ENCODE results near the gene ZNF433.
"Not testable (repeated sequence)": the region's sequence is repeated elsewhere in the genome, so short reads cannot be mapped to it uniquely, and the experiment has no call there.

ZNF433 gene

DNA sequence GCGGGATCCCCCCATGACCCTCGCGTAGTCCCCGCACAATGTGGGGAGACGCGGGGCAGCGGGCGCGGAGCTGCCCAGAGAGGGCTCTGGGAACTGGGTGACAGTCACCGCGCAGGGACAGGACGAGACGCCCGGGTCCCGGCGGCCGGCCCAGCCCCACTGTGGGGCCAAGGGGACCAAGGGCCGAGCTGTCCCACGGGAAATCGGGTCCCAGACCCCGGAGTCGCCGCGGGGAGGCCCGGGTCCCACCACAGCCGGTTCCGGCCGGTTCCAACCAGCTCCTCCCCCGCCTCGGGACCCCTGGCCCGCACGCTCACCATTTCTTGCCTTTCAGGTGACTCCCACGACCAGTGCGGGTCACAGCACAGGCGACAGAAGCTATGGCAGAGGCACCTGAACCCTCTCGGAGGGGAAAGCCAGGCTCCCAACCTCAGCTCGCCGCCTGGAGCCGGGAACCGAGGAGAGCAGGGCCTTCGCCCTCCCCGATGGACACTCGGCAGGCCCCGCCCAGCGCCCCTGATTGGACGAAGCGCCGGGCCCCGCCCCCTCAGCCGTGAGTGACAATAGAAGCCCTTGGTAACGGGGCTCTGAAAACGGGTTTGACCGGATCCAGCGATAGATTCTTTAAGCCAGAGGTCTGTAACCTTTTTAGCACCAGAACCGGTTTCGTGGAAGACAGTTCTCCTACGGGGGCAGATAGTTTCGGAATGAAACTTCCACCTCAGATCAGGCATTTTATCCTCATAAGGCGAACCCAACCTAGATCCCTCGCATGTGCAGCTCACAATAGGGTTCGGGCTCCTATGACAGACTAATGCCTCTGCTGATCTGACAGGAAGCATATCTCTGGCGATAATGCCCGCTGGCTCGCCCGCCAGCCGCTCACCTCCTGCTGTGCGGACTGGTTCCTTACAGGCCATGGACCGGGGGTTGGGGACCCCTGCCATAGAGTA, at the start of gene ZNF433:
TSS of gene ZNF433 (minus strand) at position 460 of the 953 bp plus-strand sequence. CDS start at position 320, 140 bp downstream.
- peak; percentile 88 for DNase-seq (ENCODE audit: low read depth)

DNA sequence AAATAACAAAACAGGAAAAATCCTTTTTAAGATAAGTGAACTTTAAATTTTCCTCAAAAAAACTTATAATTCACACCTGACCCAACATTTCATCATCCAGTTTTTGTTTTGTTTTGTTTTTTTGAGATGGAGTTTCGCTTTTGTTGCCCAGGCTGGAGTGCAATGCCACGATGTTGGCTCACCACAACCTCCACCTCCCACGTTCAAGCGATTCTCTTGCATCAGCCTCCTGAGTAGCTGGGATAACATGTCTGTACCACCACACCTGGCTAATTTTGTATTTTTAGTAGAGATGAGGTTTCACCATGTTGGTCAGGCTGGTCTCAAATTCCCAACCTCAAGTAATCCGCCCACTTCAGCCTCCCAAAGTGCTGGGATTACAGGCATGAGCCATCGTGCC, 47.9 kb upstream of the ZNF433 start:
- not testable (repeated sequence) for DNase-seq (ENCODE audit: low read depth)

DNA sequence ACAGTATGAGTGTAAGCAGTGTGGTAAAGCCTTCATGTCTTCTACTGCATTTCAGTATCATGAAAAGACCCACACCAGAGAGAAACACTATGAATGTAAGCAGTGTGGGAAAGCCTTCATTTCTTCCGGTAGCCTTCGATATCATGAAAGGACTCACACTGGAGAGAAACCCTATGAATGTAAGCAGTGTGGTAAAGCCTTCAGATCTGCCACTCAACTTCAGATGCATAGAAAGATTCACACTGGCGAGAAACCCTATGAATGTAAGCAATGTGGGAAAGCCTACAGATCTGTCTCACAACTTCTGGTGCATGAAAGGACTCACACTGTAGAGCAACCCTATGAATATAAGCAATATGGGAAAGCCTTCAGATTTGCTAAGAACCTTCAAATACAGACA, 41.9 kb upstream of the ZNF433 start:
- DNase-seq (ENCODE audit: low read depth): no peak

DNA sequence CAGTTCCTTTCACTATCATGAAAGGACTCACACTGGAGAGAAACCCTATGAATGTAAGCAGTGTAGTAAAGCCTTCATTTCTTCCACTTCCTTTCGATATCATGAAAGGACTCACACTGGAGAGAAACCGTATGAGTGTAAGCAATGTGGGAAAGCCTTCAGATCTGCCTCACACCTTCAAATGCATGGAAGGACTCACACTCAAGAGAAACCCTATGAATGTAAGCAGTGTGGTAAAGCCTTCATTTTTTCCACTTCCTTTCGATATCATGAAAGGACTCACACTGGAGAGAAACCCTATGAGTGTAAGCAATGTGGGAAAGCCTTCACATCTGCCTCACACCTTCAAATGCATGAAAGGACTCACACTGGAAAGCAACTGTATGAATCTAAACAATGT, 40.9 kb upstream of the ZNF433 start:
- DNase-seq (ENCODE audit: low read depth): not testable (repeated sequence)

DNA sequence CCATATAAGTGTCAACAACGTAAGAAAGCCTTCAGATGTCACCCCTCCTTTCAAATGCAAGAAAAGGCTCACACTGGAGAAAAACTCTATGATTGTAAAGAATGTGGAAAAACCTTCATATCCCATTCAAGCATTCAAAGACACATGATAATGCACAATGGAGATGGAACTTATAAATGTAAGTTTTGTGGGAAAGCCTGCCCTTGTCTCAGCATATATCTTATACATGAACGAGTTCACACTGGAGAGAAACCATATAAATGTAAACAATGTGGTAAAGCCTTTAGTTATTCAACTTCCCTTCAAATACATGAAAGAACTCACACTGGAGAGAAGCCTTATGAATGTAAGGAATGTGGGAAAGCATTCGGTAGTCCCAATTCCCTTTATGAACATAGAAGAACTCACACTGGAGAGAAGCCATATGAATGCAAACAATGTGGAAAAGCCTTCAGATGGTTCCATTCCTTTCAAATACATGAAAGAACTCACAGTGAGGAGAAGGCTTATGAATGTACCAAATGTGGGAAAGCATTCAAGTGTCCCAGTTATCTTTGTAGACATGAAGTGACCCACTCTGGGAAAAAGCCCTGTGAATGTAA, 40.2 kb upstream of the ZNF433 start:
- no peak for DNase-seq (ENCODE audit: low read depth)

DNA sequence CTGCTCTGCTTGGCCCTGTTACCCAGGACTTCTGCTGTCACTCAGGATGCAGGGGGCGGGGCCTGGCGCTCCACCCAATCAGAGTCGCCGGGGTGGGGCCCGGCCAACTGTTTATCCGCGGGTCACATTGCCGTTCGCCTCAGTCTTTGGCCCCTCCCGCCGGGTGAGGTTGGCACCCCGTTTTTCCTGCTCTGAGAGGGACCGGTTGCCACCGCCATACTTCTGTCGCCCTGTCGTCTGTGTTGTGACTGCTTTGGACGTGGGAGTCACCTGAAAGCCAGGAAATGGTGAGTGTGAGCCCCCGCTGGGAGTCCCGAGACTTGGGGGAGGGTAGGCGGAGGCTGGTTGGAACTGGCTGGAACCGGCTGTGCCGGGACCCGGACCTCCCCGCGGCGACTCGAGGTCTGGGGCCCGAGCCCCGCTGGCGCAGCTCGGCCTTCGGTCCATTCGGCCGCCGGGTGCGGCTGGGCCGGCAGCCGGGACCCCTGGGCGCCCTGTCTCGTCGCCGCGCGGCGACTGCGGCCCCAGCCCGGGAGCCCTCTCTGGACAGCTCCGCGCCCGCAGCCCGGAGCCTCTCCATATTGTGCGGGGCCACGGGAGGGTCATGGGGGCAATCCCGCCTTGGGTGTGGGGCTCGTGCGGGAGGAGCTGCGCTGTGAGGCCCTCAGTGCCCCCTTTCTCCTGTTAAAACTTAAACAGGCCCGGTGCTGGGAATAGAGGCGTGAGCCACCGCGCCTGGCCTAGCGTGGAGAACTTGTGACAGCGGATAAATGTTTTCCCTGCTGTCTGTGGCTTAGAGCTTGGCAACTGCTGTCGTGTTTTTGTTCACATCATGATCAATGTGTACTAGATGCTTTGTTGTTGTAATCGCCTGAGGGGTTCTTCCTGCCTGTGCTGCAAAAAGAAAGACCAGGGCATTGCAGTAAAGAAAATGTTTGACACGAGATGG, 29.4 kb upstream of the ZNF433 start, which contains the start of gene ZNF844:
TSS of gene ZNF844 (plus strand) at position 142 of the 949 bp plus-strand sequence. CDS start at position 285, 143 bp downstream.
- peak; percentile 90 for DNase-seq (ENCODE audit: low read depth)

DNA sequence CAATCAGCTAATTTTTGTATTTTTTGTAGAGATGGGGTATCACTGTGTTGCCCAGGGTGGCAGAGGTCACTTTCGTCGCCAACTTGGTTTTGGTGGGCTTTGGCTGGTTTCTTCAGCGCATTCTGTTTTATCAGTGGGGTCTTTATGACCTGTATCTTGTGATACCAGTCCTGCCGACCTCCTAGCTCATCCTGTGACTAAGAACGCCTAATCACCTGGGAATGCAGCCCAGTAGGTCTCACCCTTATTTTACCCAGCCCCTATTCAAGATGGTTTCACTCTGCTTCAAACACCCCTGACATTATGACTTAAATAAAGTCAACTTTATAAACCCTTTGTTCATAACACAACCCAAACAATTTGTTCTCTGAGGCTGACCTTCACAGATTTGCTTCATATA, 20.3 kb upstream of the ZNF433 start:
- DNase-seq (ENCODE audit: low read depth): no peak

DNA sequence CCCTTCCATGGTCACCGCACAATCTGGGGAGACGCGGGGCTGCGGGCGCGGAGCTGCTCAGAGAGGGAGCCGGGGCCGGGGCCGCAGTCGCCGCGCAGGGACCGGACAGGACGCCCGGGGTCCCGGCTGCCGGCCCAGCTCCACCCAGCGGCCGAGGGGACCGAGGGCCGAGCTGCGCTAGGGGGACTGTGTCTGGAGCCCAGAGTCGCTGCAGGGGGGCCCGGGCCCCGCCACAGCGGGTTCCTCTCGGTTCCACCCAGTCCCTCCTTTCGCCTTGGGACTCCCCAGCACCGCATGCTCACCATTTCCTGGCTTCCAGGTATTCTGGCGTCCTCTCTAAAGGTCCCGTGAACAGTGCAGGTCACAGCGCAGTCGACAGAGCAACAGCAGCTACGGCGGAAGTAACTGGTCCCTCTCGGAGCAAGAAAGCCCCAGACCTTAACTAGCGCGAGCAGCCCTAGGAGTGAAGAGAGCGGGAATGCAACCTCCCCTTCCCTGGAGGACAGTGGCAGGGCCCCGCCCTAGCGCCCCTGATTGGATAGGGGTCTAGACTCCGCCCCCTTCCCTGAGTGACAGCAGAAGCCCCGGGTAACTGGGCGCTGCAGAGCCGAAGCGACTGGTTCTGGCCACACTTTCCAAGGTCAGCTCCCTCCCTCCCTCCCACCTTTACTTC, 17.2 kb upstream of the ZNF433 start, which contains the start of gene ZNF878:
TSS of gene ZNF878 (minus strand) at position 465 of the 673 bp plus-strand sequence. CDS start at position 305, 160 bp downstream.
- peak; percentile 93 for DNase-seq (ENCODE audit: low read depth)

DNA sequence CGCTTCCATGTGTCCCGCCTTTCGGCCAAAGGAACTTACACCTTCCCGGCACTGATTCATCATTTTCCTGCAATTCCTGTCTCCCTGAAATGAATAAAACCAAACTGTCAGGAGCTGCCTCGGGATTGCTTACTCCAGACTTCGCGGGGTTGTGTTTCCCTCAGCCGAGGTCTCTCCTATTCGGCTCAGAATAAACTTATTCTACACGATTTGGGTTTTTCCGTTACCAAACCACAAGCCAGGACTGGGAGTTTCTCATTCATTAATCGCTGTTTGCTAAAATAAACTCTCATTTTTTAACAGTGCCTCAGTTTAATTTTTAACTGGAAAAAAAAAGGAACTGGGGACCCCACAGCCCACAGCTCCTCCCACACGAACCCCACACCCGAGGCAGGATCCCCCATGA, 16.6 kb upstream of the ZNF433 start:
- DNase-seq (ENCODE audit: low read depth): peak; percentile 34

DNA sequence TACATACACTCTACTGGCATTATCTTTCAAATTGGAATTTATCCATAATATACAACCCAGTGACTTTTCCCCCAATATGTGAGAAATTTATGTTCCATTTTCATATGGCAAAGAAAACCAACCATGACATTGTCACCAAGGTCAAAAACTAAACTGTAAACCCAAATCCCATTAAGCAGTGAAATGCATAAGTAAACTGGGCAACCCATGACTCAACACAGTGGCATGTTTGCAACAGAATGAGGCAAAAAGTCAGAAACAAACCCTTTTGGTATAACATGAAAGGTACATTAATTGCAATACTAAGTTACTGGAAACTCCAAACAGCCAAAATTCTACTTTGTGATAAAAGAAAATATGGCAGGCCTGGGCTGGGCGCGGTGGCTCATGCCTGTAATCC, 12.4 kb upstream of the ZNF433 start:
- peak; percentile 22 for DNase-seq (ENCODE audit: low read depth)

DNA sequence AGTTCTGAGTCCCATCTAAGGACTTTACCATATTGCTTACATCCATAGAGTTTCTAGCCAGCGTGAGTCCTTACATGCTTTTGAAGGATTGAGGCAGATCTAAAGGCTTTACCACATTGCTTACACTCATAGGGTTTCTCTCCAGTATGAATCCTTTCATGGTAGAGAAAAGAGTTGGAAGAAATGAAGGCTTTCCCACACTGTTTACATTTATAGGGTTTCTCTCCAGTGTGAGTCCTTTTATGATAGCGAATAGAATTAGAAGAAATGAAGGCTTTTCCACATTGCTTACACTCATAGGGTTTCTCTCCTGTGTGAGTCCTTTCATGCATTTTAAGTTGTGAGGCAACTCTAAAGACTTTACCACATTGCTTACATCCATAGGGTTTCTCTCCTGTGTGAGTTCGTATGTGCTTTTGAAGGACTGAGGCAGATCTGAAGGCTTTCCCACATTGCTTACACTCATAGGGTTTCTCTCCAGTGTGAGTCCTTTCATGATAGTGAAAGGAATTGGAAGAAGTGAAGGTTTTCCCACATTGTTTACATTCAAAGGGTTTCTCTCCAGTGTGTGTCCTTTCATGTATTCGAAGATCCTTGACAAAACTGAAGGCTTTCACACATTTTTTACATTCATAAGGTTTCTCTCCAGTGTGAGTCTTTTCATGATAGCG, 8.4 kb upstream of the ZNF433 start:
- no peak for DNase-seq (ENCODE audit: low read depth)

DNA sequence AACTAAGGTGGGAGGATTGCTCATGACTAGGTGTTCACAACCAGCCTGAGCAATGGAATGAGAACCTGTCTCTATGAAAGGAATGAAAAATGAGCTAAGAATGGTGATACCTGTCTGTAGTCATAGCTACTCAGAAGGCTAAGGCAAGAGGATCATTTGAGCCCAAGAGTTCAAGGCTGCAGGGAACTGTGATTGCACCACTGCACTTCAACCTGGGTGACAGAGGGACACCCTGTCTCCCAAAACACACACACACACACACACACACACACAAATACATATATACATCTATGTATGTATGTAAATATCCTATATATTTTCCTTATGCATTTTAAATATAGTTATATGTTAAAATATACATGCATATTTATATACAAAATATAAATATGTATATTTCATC, 7.4 kb upstream of the ZNF433 start:
- no peak for DNase-seq (ENCODE audit: low read depth)

DNA sequence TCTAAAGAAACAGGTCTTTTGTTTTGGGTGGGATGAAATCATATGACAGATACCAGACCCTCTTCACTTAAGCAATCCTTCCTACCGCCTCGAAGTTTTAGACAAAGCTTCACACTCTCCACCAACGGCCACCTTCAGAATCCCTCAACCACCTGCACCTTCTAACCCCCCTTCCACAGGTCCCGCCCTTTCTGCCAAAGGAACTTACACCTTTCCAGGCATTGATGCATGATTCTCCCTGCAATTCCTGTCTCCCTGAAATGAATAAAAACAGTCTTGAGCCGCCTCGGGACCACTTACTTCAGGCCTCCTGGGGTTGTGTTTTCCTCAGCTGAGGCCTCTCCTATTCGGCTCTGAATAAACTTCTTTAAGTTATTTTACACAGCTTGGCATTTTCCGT, 859 bp downstream of the ZNF433 start:
- peak; percentile 6 for DNase-seq (ENCODE audit: low read depth)

DNA sequence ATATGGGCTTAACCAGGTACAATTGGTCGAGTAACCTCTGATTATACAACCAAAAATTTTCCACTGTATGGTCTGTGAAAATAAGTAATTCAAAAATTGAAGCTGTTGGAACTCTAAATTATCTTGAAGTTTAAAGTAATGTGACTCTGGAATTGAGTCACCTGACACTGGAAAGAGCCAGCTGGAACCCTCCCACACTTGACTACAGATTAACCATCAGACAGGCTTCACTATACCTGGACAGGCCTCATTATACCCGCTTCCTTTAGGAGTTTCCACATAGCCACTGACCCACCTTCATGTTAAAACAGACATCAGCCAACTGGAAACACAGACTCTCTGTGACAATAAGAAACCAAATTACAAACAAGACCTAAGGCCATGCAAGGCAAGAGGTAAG, 1.3 kb downstream of the ZNF433 start:
- DNase-seq (ENCODE audit: low read depth): no peak

DNA sequence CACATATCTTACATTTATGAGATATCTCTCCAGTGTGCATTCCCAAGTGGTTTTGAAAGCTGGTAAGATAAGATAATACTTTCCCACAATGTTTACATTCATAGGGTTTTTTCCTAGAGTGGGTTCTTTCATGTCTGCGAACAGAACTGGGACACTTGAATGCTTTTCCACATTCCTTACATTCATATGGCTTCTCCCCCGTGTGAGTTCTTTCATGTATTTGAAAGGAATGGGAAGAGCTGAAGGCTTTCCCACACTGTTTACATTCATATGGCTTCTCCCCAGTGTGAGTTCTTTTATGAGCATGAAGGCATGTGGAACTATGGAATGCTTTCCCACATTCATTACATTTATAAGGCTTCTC, 19.7 kb downstream of the ZNF433 start:
- peak; percentile 19 for DNase-seq (ENCODE audit: low read depth)

DNA sequence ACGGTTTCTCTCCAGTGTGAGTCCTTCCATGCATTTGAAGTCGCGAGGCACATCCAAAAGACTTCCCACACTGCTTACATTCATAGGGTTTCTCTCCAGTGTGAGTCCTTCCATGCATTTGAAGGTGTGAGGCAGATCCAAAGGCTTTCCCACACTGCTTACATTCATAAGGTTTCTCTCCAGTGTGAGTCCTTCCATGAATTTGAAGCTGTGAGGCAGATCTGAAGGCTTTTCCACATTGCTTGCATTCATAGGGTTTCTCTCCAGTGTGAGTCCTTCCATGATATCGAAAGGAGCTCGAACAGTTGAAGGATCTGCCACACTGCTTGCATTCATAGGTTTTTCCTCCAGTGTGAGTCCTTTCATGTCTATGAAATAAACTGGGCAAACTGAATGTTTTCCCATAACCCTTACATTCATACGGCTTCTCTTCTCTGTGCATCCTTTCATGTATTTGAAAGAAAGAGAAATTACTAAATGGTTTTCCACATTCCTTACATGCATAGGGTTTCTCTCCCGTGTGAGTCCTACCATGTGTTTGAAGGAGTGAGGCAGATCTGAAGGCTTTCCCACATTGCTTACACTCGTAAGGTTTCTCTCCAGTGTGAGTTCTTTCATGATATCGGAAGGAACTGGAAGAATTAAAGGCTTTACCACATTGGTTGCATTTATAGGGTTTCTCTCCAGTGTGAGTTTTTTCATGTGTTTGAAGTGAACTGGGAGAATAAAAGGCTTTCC, 20.3 kb downstream of the ZNF433 start:
- peak; percentile 1 for DNase-seq (ENCODE audit: low read depth)

DNA sequence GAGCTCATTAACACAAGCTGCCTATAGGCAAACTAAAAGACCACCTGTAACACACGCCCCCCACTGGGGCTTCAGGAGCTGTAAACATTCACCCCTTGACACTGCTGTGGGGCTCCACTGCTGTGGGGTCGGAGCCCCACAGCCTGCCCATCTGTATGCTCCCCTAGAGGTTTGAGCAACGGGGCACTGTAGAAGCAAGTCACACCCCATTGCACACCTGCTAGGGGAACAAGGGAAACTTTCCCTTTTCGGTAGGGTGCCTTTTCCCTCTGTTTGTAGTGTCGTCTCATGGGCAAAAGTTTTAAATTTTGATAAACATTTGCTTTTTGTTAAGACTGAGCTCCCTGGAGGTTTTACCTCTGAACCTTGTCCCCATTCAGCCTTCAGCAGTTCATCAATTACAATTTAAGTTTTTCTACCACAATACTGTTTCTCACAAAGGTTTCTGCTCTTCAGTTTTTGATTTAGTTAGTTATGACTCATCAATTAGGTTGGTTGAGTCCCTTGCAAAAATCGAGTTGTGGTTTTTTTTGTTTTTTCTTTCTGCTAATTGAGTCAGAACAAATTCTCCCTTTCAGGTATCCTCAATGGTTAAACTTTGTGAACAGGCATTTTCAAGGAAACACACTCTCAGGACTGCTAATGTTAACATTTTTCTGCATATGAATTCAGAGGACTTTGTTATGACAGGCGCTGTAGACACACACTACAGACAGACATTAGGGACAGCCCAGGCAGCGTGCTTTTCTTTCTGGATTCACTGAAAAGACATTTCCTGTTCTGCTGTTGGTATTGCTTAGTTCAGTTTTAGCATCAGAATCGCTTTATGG, 35.1 kb downstream of the ZNF433 start:
- peak; percentile 34 for DNase-seq (ENCODE audit: low read depth)

DNA sequence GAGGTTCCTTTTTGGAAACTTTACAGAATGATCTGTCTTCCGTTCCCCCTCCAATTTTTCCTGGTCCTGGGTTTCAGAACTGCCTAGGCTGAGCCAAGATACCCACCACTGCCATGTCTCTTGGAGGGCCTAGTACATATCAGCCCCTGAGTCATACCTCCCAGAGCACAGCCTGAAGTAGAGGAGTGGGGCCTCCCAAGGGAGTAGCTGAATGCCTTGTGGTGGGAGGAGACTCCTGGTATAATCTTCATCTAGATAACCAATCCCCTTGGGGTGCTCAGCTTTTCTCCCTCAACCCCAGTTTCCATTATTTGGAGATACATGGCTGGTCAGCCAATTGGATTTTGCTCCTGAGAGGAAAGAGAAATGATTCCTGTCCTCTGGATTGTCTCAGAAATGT, 40.3 kb downstream of the ZNF433 start:
- DNase-seq (ENCODE audit: low read depth): peak; percentile 25

DNA sequence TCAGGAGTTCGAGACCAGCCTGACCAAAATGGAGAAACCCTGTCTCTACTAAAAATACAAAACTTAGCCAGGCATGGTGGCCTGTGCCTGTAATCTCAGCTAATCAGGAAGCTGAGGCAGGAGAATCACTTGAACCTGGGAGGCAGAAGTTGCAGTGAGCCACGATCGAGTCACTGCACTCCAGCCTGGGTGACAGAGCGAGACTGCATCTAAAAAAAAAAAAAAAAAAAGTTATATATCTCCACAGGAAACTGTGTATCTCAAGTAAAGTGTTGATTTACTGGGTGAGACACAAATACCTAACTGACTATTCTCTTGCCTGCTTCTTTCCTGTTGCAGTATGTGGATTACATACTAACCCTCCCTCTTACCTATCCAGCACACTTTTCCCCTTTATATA, 43.6 kb downstream of the ZNF433 start:
- DNase-seq (ENCODE audit: low read depth): peak; percentile 25
